ES-I3 (cell line): ENCODE data around the gene SYT12.

Experiments used
- H3K36me3 ChIP-seq: 2 replicates; pipeline ENCODE4 v1.6.1; 2013; ENCODE audit warnings: mild to moderate bottlenecking, low read length, control low read depth, moderate library complexity; ENCODE audit not compliant: insufficient read depth
- H3K4me1 ChIP-seq: 2 replicates; pipeline ENCODE4 v1.6.1; 2013; ENCODE audit warnings: mild to moderate bottlenecking, control low read depth, low read length; ENCODE audit not compliant: insufficient read depth
- H3K9ac ChIP-seq: 2 replicates; pipeline ENCODE4 v1.6.1; 2013; ENCODE audit warnings: low read depth, mild to moderate bottlenecking, low read length, moderate library complexity
- H3K9me3 ChIP-seq: 2 replicates; pipeline ENCODE4 v1.6.1; 2013; ENCODE audit warnings: mild to moderate bottlenecking, low read length, moderate library complexity; ENCODE audit not compliant: control insufficient read depth, insufficient read depth

SYT12 gene

GRCh38 chr11:67051180-67051893, 28.4 kb downstream of the SYT12 start:
- H3K4me1 ChIP-seq = peaks cover 18% of the 10 kb centered on the region

GRCh38 chr11:67051945-67052488, 29.1 kb downstream of the SYT12 start:
- H3K9me3 ChIP-seq = no peaks in the 10 kb centered on the region
- H3K9ac ChIP-seq = no peak overlapping the region
- peaks cover 18% of the 10 kb centered on the region for H3K4me1 ChIP-seq
- no peaks in the 10 kb centered on the region; the same call in 1 of the 2 replicates for H3K36me3 ChIP-seq

More at GRCh38 chr11:67051180-67051893, 28.4 kb downstream of the SYT12 start:
- Histone ChIP-seq H3K9ac (no peak overlapping the region), H3K36me3 (no peaks in the 10 kb centered on the region; the same call in 1 of the 2 replicates), H3K9me3 (no peaks in the 10 kb centered on the region)

- no peaks in the 10 kb centered on the region; the same call in 1 of the 2 replicates for H3K36me3 ChIP-seq
- no peaks in the 10 kb centered on the region for H3K9me3 ChIP-seq
- H3K9ac ChIP-seq = no peak overlapping the region
- peaks cover 18% of the 10 kb centered on the region for H3K4me1 ChIP-seq
These were observed 30.0 kb downstream of the SYT12 start for GRCh38 chr11:67052891-67053290.

- no peaks in the 10 kb centered on the region; the same call in 1 of the 2 replicates for H3K36me3 ChIP-seq
- H3K9ac ChIP-seq = no peak overlapping the region
- H3K9me3 ChIP-seq = no peaks in the 10 kb centered on the region
- H3K4me1 ChIP-seq = peaks cover 18% of the 10 kb centered on the region
These were observed 31.0 kb downstream of the SYT12 start for GRCh38 chr11:67053896-67054329.

GRCh38 chr11:67054346-67054835, 31.5 kb downstream of the SYT12 start:
- no peak overlapping the region for H3K9ac ChIP-seq
- H3K9me3 ChIP-seq = no peaks in the 10 kb centered on the region
- no peaks in the 10 kb centered on the region; the same call in 1 of the 2 replicates for H3K36me3 ChIP-seq

GRCh38 chr11:67054836-67055523, 32.0 kb downstream of the SYT12 start:
- Histone ChIP-seq H3K9ac (no peak overlapping the region), H3K36me3 (no peaks in the 10 kb centered on the region), H3K4me1 (peaks cover 18% of the 10 kb centered on the region), H3K9me3 (no peaks in the 10 kb centered on the region)

More at GRCh38 chr11:67054346-67054835, 31.5 kb downstream of the SYT12 start:
- peaks cover 18% of the 10 kb centered on the region for H3K4me1 ChIP-seq

GRCh38 chr11:67055812-67056211, 32.9 kb downstream of the SYT12 start:
- Histone ChIP-seq H3K36me3 (no peaks in the 10 kb centered on the region), H3K9ac (peak overlapping the region; percentile 73; the same call in 1 of the 2 replicates), H3K4me1 (peaks cover 18% of the 10 kb centered on the region), H3K9me3 (no peaks in the 10 kb centered on the region)

GRCh38 chr11:67056267-67057204, 33.6 kb downstream of the SYT12 start, which contains the start of gene RHOD:
Gene RHOD (plus strand): TSS chr11:67056847. CDS start chr11:67056903, 56 bp downstream.
- Histone ChIP-seq H3K4me1 (peaks cover 18% of the 10 kb centered on the region), H3K36me3 (no peaks in the 10 kb centered on the region), H3K9ac (peak within 1 kb of the TSS; percentile 73), H3K9me3 (no peaks in the 10 kb centered on the region)

- Histone ChIP-seq H3K9ac (peak overlapping the region; percentile 73), H3K4me1 (peaks cover 18% of the 10 kb centered on the region), H3K36me3 (no peaks in the 10 kb centered on the region), H3K9me3 (no peaks in the 10 kb centered on the region)
These were observed 34.3 kb downstream of the SYT12 start for GRCh38 chr11:67057205-67057672.

GRCh38 chr11:67058506-67058905, 35.6 kb downstream of the SYT12 start:
- Histone ChIP-seq H3K9ac (no peak overlapping the region), H3K4me1 (peaks cover 18% of the 10 kb centered on the region)

GRCh38 chr11:67059671-67060070, 36.7 kb downstream of the SYT12 start:
- Histone ChIP-seq H3K4me1 (peaks cover 11% of the 10 kb centered on the region), H3K9me3 (no peaks in the 10 kb centered on the region), H3K36me3 (no peaks in the 10 kb centered on the region), H3K9ac (no peak overlapping the region)

More at GRCh38 chr11:67058506-67058905, 35.6 kb downstream of the SYT12 start:
- Histone ChIP-seq H3K9me3 (no peaks in the 10 kb centered on the region), H3K36me3 (no peaks in the 10 kb centered on the region)

- Histone ChIP-seq H3K9ac (no peak overlapping the region), H3K4me1 (peaks cover 11% of the 10 kb centered on the region), H3K36me3 (no peaks in the 10 kb centered on the region), H3K9me3 (no peaks in the 10 kb centered on the region)
These were observed 37.2 kb downstream of the SYT12 start for GRCh38 chr11:67060111-67060522.

- Histone ChIP-seq H3K36me3 (no peaks in the 10 kb centered on the region), H3K9ac (no peak overlapping the region), H3K4me1 (no peaks in the 10 kb centered on the region), H3K9me3 (no peaks in the 10 kb centered on the region)
These were observed 39.8 kb downstream of the SYT12 start for GRCh38 chr11:67062526-67063373.
